H1 (cell line): ENCODE measurements around the gene SRPX. TPM values are rescaled to one million over a fixed set of nuclear protein-coding genes. Genes with fewer than 3 reads are reported as not detected.

Experiments
- BRCA1 ChIP-seq: IDR thresholded peaks from 2 replicates; pipeline ENCODE4 v1.6.1; 2012; ENCODE audit warnings: low read depth, low read length, improper control_type of control experiment
- CHD2 ChIP-seq: IDR thresholded peaks from 2 replicates; pipeline ENCODE4 v1.6.1; 2012; ENCODE audit warnings: low read length, improper control_type of control experiment
- CHD7 ChIP-seq: fragments of 300-600 bp; sonication (generic); IDR thresholded peaks from 2 replicates; pipeline ENCODE4 v1.7.1; 2012; ENCODE audit warnings: low read length, moderate library complexity, mild to moderate bottlenecking, inconsistent platforms; ENCODE audit not compliant: insufficient replicate concordance
- HDAC2 ChIP-seq, 2 experiments: fragments of 300-600 bp in 1 of 2; sonication (generic) in 1 of 2; IDR thresholded peaks; 2 replicates each; pipeline ENCODE4 v1.6.1; 2011 to 2012; ENCODE audit warnings: low read depth in 2 of 2, low read length in 2 of 2, mild to moderate bottlenecking in 2 of 2, moderate library complexity in 2 of 2, borderline replicate concordance in 1 of 2, inconsistent platforms in 1 of 2
- SIN3A ChIP-seq, 2 experiments: IDR thresholded peaks in 1 of 2; conservative IDR thresholded peaks in 1 of 2; 2 replicates each; pipeline ENCODE4 v1.6.1; 2011 to 2012; ENCODE audit warnings: low read length in 2 of 2, improper control_type of control experiment in 1 of 2, low read depth in 1 of 2, mild to moderate bottlenecking in 1 of 2
- SIRT6 ChIP-seq: IDR thresholded peaks from one replicate; pipeline ENCODE4 v1.7.1; 2012; ENCODE audit warnings: low read length, inconsistent platforms
- SRF ChIP-seq: IDR thresholded peaks from 2 replicates; pipeline ENCODE4 v1.6.1; 2011; ENCODE audit warnings: mild to moderate bottlenecking, low read depth, low read length, moderate library complexity
- SUZ12 ChIP-seq: fragments of 200-600 bp; sonication (generic); IDR thresholded peaks from 2 replicates; pipeline ENCODE4 v1.6.1; 2012; ENCODE audit warnings: mild to moderate bottlenecking, inconsistent platforms, low read length, moderate library complexity, mixed read lengths
- USF2 ChIP-seq: IDR thresholded peaks from 2 replicates; pipeline ENCODE4 v1.6.1; 2011; ENCODE audit warnings: low read length, improper control_type of control experiment
- polyA plus RNA-seq, 7 experiments: library from polyadenylated mRNA; depleted of rRNA in 3 of 7; stranded (reverse) in 5 of 7; unstranded in 2 of 7; fragments of >200 nt in 5 of 7; fragments of 200-250 nt in 2 of 7; gene quantifications; 1 replicate in 5 of 7; 2 replicates in 1 of 7; 4 replicates in 1 of 7; pipeline versions ENCODE4 v1.2.1 to v1.2.3, GENCODE V29; 2011 to 2013; ENCODE audit warnings: missing spikeins in 2 of 7, mixed read lengths in 2 of 7
- total RNA-seq: library from RNA; stranded (reverse); fragmentation: NEBNext Ultra II Directional; extraction: Animal tissue kit (Norgen Biotek cat#: 25700); gene quantifications from 2 replicates; pipeline ENCODE4 v1.2.1, GENCODE V29; 2021

SRPX gene
- total and polyA plus RNA-seq, 2 of the 8 experiments (the other 6 are each of a cell fraction or from before 2014, with no cell fraction given) = 7.6 to 10.4 TPM

- no peak for TF ChIP-seq CHD7
- TF ChIP-seq SRF = no peak
- TF ChIP-seq BRCA1 = no peak
- TF ChIP-seq HDAC2 (IDR thresholded peaks at IDR 0.05; ENCODE audit: borderline replicate concordance in 1 of 2, low read depth in 2 of 2, low read length in 2 of 2) = no peak
- TF ChIP-seq SIRT6 = no peak
- TF ChIP-seq CHD2 = no peak
- TF ChIP-seq USF2 = no peak
- no peak for TF ChIP-seq SUZ12
- no peak for TF ChIP-seq SIN3A (conservative IDR thresholded peaks at IDR 0.05 in 1 of 2, IDR thresholded peaks at IDR 0.05 in 1 of 2; ENCODE audit: low read depth in 1 of 2, low read length in 2 of 2)
Measured at GRCh38 chrX:38102240-38102639, 118.4 kb downstream of the SRPX start (continued).
